ENCODE results near the gene CTCFL. TPM values are rescaled to one million over a fixed set of nuclear protein-coding genes. Genes with fewer than 3 reads are reported as not detected.

The CTCFL gene
- total and polyA plus RNA-seq, 2 of the 8 experiments (the other 6 are each of a cell fraction or from before 2014, with no cell fraction given): 0.30 to 0.80 TPM

GRCh38 chr20:57456116-57456515 lies 68.8 kb downstream of the CTCFL start:
- WGBS, 2 experiments (ENCODE audit: extremely low coverage in 1 of 2, insufficient coverage in 1 of 2, insufficient read length in 1 of 2, insufficient replicate concordance in 2 of 2, low coverage in 1 of 2, low lambda C conversion rate in 2 of 2, missing lambda C conversion rate in 1 of 2): 97% methylated on average over 13 of the region's 13 CpGs; no CpG with 5 or more reads in 1 of the 2 experiments
- no peak overlapping the region for H4K5ac ChIP-seq (ENCODE audit: insufficient read length, low read depth, low read length)
- no peaks in the 10 kb centered on the region for H3K27me3 ChIP-seq (replicated peaks in 1 of 4; ENCODE audit: control insufficient read depth in 3 of 4, extremely low read depth in 1 of 4, insufficient read depth in 3 of 4, low read length in 3 of 4)
- no peaks in the 10 kb centered on the region for H4K20me1 ChIP-seq (replicated peaks in 1 of 2; ENCODE audit: control insufficient read depth in 1 of 2, insufficient read depth in 2 of 2, low read length in 2 of 2)
- H2BK120ac ChIP-seq (replicated peaks; ENCODE audit: low read depth, low read length): no peak overlapping the region
- H3K18ac ChIP-seq (ENCODE audit: extremely low read depth, low read length): no peak overlapping the region
- H2BK12ac ChIP-seq (ENCODE audit: low read depth, low read length): no peak overlapping the region
- no peaks in the 10 kb centered on the region for H3K79me1 ChIP-seq (ENCODE audit: low read depth, low read length)
- H3K23ac ChIP-seq (ENCODE audit: insufficient read length): no peak overlapping the region
- no peak overlapping the region for H2BK20ac ChIP-seq (ENCODE audit: low read length)
- H3K4ac ChIP-seq (replicated peaks; ENCODE audit: insufficient read length, low read depth, low read length): no peak overlapping the region
- H4K91ac ChIP-seq (replicated peaks; ENCODE audit: insufficient read length, low read length): no peak overlapping the region
- no peaks in the 10 kb centered on the region for H3K23me2 ChIP-seq (ENCODE audit: low read depth, low read length)
- H3K4me2 ChIP-seq (ENCODE audit: insufficient read depth in 1 of 2, low read depth in 2 of 2, low read length in 2 of 2): no peak overlapping the region
- H3K9me3 ChIP-seq (ENCODE audit: insufficient read depth in 2 of 2, low read depth in 1 of 2, low read length in 1 of 2): no peaks in the 10 kb centered on the region; a peak in 1 of 4 replicates
- H3K27ac ChIP-seq (ENCODE audit: low read depth, low read length): no peak overlapping the region
- FAIRE-seq (no peak), DNase-seq (ENCODE audit: low read depth in 1 of 2, low spot score in 2 of 2) (no peak)
- H4K8ac ChIP-seq (ENCODE audit: extremely low read depth, insufficient read depth, low read length): no peak overlapping the region
- no peak overlapping the region for H2BK5ac ChIP-seq (ENCODE audit: low read depth, low read length)
- ChIA-PET CTCF (ENCODE audit: partially characterized antibody) (interaction anchor here (1.0 to 3.1 kb wide), 2 partner anchors 9 to 21 kb away, joined by 5 to 18 read pairs; no protein-coding TSS in a partner anchor), POLR2A (ENCODE audit: partially characterized antibody) (interaction anchor here (1.6 kb wide), 1 partner anchor 14 kb away, joined by 4 read pairs; no protein-coding TSS in a partner anchor)
- no peak overlapping the region for H2AK5ac ChIP-seq (ENCODE audit: low read depth, low read length)
- peaks cover 0 to 2% (median 0%) of the 10 kb centered on the region in 4 experiments; a peak in 1 of 7 replicates for H3K4me1 ChIP-seq (replicated peaks in 1 of 4; ENCODE audit: control insufficient read depth in 3 of 4, insufficient read depth in 4 of 4, low read length in 3 of 4)
- no peak overlapping the region for H3K4me3 ChIP-seq (ENCODE audit: extremely low read depth in 1 of 4, insufficient read depth in 2 of 4, low read depth in 3 of 4, low read length in 4 of 4)
- no peak overlapping the region for H2BK15ac ChIP-seq (ENCODE audit: low read length)
- H3K14ac ChIP-seq (ENCODE audit: insufficient read length): no peak overlapping the region
- no peak overlapping the region for H2AFZ ChIP-seq (ENCODE audit: low read length)
- H3K56ac ChIP-seq (replicated peaks; ENCODE audit: insufficient read length, low read depth, low read length): no peak overlapping the region
- H3K9ac ChIP-seq (replicated peaks in 1 of 4; ENCODE audit: extremely low read depth in 1 of 4, low read depth in 3 of 4, low read length in 3 of 4): no peak overlapping the region
- H3K36me3 ChIP-seq (ENCODE audit: control insufficient read depth in 2 of 4, insufficient read depth in 4 of 4, low read length in 3 of 4): no peaks in the 10 kb centered on the region
- no peaks in the 10 kb centered on the region for H3K79me2 ChIP-seq (ENCODE audit: control insufficient read depth in 1 of 2, insufficient read depth in 2 of 2, low read length in 2 of 2)
- no peak for TF ChIP-seq USF2 (IDR thresholded peaks at IDR 0.05; ENCODE audit: low read length)
- TF ChIP-seq SIX5 (IDR thresholded peaks at IDR 0.05; ENCODE audit: low read depth, low read length): no peak
- TF ChIP-seq SIN3A (conservative IDR thresholded peaks at IDR 0.05 in 1 of 2, IDR thresholded peaks at IDR 0.05 in 1 of 2; ENCODE audit: low read depth in 1 of 2, low read length in 2 of 2): no peak
- no peak for TF ChIP-seq EZH2 (IDR thresholded peaks at IDR 0.05; ENCODE audit: low read depth, low read length, severe bottlenecking)
- TF ChIP-seq RAD21 (IDR thresholded peaks at IDR 0.05 in 1 of 2, conservative IDR thresholded peaks at IDR 0.05 in 1 of 2; ENCODE audit: low read depth in 2 of 2, low read length in 2 of 2): no peak
- TF ChIP-seq CBX5 (IDR thresholded peaks at IDR 0.05; ENCODE audit: low read depth, low read length): no peak
- TF ChIP-seq BACH1 (IDR thresholded peaks at IDR 0.05; ENCODE audit: low read length): no peak
- no peak for TF ChIP-seq RBBP5 (IDR thresholded peaks at IDR 0.05; ENCODE audit: borderline replicate concordance, low read depth, low read length)
- no peak for TF ChIP-seq HDAC6 (IDR thresholded peaks at IDR 0.05; ENCODE audit: low read depth, low read length)
- TF ChIP-seq SUZ12 (IDR thresholded peaks at IDR 0.05; ENCODE audit: low read length): no peak
- no peak for TF ChIP-seq KDM4A (IDR thresholded peaks at IDR 0.05; ENCODE audit: low read depth, low read length, severe bottlenecking)
- TF ChIP-seq TAF1 (IDR thresholded peaks at IDR 0.05; ENCODE audit: low read depth, low read length): no peak

Measured in H1 (cell line).